DMS79 treated with DMSO at 0.1 percent for 48 hours (cell line): Measurements from ENCODE around the gene TPCN1.
A peak's percentile ranks its signal among the peaks of the same experiment; 100 is the strongest.

Experiments used
- DNase-seq: peaks from one replicate; lab custom pipeline; 2025; lab: John Stamatoyannopoulos, UW

The TPCN1 gene

DNA sequence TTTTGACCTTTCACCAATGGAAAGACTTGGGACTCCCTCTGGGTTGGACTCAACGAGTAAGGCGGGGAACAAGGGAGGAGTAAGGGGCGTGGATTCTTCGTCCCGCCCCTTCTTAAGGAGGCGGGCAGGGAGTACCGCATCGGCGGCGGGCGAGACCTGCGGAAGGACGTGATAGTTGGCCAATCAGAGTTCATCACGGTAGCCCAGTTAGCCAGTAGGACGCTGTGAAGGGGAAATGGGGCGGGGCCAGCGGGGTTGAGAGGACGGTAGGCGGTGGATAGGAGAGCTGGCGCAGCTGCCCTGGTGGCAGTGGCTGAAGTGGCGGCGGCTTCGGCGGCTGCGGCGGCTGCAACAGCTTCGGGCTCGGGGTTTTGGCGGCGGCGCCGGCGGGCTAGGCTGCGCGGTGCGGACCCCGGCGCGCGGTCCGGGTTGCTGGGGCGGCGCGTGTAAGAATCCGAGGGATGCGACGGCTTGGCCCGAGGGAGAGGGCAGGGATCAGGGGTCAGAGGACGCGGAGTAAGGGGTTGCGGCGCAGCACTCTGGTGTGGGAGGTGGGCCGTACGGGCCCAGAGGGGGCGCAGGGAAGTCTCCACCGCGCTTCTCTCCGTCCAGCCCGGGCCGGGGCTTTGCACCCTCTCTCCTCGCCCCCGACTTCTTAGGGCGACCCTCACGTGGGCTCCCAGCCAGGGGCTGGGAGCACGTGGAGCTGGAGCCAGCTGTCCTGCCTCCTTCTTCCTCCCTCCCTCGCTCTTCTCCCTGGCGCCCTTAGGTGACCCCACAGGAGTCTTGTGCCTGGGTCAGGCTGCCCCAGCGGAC lies at the start of gene TPCN1:
Gene TPCN1, plus strand, starts transcription at position 284 of the 816 bp plus-strand sequence. CDS start 5,389 bp downstream, outside the sequence.
- peak; percentile 100 for DNase-seq

DNA sequence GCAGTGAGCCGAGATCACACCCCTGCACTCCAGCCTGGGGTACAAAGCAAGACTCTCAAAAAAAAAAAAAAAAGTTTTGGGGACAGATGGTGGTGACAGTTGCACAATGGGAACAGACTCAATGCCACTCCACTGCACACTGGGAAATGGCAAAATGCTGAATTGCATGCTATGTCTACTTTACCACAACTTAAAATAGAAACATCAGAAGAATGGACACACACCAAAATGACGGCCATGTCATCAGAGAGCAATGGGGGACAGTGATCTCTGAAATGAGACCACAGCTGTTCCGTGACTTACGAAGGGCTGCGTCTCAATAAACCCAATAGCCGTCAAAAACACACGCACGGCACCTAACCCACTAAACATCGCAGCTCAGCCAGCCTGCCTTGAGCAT lies 49.7 kb upstream of the TPCN1 start:
- no peak for DNase-seq

DNA sequence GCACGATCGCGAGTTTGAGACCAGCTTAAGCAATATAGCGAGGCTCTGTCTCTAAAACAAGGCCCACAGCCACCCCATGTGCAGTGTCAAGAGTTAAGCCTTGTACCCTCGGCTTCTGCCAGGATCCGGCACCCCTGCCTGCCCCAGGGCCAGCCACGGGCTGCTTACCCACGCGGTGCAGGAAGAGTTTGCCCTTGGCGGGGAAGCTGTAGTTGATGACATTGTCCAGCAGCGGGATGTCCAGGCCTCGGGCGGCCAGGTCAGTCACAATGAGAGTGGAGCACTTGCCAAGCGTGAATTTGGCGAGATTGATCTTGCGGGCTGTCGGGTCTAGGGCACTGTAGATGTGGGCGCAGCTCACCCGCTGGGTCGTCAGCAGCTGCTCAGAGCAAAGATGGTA lies 49.1 kb upstream of the TPCN1 start:
- no peak for DNase-seq

DNA sequence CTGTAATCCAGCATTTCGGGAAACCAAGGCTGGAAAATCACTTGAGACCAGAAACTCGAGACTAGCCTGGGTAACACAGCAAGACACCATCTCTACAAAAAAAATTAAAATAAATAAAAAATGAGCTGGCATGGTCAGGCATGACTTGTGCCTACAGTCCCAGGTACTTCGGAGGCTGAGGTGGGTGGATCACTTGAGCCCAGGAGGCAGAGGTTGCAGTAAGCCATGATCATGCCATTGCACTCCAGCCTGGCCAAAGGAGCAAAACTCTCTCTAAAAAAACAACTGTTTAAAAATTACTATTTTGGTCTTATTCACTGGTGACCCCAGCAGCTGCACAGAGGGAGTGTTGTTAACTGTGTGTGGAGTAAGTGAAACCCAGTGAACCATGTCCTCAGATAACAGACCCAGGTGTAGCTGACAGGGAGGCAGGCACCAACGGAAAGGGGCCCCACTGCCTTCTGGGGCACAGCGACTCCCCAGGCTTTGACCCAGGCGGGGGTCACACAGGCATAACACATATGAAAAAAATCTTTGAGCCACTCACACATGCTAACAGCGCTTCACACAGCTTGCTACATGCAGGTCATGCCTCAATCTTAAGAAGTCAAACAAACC lies 48.1 kb upstream of the TPCN1 start:
- no peak for DNase-seq

DNA sequence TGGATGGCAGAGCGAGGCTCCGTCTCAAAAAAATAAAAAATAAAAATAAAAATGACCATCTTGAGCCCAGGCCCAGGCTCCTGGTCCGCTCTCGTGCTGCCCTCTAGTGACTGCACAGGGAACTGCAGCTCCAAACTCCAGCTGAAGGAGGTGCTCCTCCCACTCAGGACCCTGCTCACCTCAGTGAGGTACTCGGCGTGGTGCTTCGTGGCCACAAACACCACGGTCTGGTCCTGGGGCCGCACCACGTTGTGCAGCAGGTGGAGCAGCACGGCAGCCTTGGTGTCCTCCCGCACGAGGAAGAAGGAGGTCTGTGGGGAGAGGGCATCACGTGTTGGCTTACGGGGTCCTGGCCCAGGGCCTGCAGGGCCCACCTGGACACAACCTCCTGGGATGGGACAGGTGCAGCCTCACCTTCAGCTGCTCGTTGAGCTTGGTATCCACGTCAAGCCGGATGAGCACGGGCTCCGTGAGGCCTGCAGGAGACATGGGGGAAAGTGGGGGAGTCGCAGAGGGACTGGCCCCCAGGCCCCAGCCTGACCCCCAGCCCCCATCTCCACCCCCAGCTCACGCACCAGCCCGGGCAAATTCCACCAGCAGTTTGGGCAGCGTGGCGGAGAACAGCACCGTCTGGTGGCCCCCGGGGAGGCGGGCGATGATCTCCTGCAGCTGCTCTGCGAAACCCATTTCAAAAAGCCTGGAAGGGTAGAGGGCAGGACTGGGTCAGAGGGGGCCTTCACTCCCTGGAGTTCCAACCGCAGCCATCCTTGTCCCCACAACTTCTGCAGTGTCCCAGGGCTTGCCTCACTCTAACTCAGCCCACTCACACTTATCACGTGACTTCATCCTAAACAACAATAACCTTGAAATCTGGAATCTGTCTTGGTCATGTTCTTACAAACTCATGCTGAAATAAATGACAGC lies 46.5 kb upstream of the TPCN1 start:
- peak; percentile 27 for DNase-seq

DNA sequence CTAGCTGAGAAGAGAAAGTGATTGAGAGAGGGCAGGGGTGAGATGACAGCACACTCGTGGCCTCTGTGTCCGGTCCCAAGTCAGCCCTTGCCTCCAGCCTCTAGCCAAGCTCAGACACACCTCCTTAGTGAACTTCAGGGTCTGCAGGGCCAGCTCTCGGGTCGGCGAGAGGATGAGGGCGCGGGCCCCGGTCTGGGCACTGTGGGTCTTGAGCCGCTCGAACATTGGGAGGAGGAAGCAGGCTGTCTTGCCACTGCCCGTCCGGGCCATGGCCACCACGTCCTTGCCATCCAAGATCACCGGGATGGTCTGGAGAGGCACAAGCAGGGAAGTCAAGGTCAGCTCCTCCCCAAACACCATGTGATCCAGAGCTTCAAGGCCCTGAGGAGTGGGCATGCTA lies 42.2 kb upstream of the TPCN1 start:
- no peak for DNase-seq

DNA sequence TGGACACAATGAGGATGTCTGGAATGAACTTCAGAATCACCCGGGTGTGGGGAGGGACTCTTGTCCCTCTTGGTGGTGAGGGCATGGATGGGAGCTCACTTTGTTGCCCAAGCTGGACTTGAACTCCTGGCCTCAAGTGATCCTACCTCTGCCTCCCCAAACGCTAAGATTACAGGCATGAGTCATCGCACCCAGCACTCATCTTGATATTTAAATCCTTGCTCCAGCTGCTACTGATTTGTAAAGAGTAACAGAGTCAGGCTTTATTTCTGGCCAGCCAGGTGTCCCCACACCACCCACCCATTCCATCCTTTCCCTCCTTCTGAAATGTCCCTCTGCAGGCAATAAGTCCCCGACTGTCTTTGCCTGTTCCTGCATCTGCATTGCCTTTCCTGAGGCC lies 40.9 kb upstream of the TPCN1 start:
- DNase-seq = no peak

DNA sequence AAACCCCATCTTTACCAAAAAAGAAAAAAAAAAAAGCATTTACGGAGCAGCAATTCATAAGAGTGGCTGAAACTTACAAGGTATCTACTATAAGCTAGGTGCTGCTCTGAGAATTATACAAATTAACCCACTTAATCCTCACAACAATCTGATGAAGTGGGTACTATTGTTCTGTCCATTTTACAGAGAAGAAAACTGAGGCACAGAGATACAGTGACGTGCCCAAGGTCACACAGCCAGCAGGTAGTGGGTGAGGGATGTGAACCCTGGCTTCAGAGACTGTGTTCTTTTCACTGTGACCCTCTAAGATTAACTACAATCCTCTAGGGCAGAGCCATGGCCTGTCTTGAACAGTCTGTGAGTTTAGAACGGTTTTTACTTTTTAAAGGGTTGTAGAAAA lies 39.3 kb upstream of the TPCN1 start:
- DNase-seq = no peak

DNA sequence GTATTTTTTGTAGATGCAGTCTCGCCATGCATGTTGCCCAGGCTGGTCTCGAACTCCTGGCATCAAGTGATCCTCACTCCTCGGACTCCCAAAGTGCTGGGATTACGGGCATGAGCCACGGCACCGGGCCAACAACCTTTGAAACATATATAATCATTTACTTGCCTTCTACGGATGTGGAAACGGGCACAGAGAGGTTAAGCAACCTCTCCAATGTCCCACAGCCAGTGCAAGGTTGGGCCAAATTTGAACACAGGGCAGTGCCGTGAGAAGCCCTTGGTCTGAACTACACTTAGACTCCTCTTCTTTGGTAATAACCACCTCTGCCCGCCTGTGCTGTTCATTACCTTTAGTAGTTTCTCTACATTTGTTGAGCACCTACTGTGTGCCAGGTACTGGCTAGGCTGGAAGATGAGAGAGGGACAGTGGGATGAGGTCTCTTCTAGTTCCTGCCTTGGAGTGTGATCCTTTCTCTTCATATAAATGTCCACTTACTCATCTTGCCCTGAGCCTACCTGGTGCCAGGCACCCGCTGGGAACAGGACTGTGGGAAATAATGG lies 38.2 kb upstream of the TPCN1 start:
- no peak for DNase-seq

DNA sequence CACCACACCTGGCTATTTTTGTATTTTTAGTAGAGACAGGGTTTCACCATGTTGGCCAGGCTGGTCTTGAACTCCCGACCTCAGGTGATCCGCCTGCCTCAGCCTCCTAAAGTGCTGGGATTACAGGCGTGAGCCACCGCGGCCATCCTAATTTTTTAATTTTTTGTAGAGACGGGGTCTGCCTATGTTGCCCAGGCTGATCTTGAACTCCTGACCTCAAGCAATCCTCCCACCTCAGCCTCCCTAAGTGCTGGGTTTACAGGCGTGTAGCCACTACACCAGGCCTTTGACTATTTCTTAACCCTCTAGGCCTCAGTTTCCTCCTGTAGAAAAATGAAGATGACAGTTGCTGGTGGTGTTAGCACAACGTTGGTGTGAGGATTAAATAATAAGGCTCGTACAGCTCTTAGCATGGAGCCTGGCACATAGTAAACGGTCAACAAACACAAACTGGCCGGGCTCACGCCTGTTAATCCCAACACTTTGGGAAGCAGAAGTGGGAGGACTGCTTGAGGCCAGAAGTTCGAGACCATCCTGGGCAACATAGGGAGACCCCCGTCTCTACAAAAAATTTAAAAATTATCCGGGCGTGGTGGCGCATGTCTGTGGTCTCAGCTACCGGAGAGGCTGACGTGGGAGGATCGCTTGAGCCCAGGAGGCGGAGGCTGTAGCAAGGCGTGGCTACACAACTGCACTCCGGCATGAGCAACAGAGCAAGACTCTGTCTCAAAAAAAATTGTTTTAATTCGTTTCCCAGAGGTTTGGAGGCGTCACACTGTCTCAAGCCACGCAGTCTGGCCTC lies 37.0 kb upstream of the TPCN1 start:
- DNase-seq = no peak

DNA sequence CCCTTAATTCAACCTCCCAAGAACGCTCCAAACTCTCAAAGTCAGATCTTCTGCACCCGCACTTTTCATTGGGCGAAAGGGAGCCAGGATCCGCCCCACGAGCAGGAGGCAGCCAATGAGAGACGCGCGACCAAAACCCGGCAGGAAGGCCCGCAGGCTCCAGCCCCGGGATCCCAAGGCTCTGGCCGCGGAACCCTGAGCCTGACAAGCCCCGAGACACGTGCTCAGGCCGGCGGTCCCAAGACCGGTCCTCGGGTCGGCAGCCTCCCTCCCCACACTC lies 36.4 kb upstream of the TPCN1 start:
- peak; percentile 62 for DNase-seq

DNA sequence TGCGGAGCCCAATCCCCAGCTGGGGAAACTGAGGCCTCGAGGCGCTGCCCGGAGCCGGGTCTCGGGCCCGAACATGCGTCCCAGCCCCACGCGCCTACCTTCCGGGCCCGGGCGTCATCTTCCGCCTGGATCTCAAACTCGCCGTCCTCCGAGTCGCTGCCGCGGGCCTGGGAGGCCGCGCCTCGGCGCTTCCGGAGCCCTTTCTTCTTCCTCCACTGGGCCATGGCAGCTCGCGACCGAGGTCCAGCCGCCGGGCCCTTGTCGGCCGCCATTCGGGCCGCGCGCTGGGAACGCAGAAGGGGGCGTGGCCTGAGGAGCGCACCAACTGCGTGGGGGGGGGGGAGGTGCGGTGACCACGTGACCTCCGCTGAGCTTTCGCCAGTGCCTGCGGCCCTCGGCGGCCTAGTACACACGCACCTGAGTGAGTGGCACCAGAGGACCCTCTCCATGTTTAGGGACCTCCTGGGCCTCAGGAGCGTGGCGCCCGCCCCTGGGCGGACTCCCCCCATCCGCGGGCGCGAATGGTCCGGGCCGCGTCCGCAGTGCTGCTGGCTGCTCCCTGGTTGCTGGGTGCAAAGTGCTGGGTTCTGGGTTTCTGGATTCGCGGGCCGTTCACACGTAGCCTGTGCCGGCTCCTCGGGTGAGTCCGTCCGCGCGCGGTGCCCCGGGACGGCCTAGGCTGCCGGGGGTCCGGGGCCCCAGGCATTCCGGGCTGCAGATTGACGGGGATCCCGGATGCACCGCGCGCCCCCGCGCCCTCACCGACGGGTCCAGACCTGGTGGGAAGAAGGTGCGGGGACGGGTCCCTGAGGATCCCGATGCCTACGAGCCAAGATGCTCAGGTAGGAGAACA lies 35.9 kb upstream of the TPCN1 start, which contains the start of the genes DDX54 and RITA1:
Gene DDX54, minus strand, starts transcription at position 299 of the 853 bp plus-strand sequence. Its CDS starts 27 bp downstream, at position 272.
Gene RITA1, plus strand, starts transcription at position 542 of the 853 bp plus-strand sequence. CDS start 1,026 bp downstream, outside the sequence.
- DNase-seq = peak; percentile 83

DNA sequence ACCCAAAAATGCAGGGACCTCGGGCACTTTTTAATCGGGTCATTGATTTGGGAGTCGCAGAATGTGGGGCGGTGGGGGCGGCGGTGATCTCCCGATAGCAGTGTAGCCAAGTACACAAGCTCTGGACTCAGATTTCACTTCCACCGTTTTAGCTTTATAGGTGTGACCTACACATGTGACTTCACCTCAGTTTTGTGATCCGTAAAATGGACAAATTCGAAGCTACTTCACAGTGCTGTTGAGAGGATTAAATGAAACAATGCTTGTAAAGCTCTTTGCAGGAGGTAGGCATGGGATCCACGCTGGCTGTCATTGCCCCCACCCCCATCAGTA lies 35.3 kb upstream of the TPCN1 start:
- DNase-seq = no peak

DNA sequence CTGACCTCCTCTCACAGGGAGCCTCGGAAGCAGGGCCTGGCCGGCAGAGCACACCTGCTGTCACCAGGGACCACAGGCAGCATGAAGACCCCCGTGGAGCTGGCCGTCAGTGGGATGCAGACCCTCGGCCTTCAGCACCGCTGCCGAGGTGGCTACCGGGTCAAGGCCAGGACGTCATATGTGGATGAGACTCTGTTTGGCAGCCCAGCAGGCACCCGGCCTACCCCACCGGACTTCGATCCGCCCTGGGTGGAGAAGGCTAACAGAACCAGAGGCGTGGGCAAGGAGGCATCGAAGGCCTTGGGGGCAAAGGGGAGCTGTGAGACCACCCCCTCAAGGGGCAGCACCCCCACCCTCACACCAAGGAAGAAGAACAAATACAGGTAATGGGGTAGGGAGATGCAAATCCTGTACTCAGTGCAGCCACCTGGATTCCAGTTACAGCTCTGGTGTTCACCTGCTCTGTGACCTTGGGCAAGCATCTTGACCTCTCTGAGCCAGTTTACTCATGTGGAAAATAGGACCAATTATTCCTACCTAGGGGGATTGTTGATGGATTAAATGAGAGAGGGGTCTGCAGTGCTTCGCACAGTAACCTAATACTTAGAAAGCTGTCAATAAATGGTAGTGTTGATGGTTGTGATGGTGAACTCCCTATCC lies 34.5 kb upstream of the TPCN1 start:
- no peak for DNase-seq

DNA sequence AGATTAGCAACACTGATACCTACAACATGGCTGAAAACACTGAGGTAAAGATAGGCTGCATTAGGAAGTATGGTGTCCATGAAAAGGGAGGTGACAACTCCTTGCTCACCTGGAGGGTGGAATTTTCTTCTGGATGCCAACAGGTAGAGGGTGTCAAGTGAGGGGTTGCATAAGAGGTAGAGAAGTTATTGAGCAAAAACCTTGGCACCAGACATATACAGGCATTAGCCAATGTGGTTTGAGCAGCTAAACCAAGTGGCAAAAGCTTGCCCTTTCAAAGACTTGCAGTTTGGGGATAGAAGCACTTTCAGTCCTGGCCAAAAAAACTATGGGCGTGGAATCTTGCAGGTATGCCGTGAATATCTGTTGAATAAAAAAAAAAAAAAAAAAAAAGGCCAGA lies 31.9 kb upstream of the TPCN1 start:
- no peak for DNase-seq

DNA sequence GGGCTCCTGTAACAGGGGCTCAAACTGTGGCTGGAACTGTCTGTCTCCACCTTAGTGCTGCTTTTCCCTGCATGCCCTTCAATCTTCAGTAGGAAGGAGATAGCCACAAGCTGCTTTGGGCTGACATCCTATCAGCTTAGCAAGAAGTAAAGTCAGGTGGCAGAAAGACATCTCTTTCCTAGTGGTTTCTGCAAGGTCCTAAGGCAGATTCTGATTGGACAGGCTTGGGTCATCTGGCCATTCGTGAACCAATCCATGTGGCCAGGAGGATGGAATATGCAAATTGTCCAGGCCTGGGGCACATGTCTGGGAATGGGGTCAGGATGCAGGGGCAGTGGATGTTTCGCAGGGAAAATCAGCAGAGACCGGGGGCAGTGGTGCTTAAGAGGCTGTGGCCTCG lies 30.5 kb upstream of the TPCN1 start:
- DNase-seq = no peak

DNA sequence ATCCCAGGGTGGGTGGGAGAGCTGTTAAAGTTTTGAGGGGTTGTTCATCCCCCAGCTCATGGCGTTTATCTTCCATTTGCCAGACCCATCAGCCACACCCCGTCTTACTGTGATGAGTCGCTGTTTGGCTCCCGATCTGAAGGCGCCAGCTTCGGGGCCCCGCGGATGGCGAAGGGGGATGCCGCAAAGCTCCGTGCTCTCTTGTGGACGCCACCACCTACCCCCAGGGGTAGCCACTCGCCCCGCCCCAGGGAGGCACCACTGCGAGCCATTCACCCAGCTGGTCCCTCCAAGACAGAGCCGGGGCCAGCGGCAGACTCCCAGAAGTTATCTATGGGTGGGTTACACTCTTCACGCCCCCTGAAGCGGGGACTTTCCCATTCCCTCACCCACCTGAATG lies 30.0 kb upstream of the TPCN1 start:
- no peak for DNase-seq

DNA sequence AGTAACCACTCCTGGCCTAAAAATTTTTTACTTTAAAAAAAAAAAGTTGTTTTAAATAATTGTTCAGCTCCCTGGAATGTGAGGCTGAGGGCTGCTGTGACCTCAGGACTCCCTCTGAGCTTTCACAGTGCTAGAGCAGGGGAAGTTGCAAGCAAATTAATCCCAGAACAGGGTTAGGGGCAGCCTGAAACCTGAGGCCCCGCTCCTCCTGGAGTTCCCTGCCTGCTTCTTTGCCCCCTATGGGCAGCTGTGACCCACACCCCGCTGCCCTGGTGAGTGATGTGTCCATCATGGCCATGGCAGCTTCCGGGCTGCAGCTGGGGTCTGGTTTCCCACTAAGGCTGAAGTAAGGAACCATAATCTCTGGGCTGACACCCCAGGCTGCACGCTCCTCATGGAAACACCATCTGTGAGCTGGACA lies 26.3 kb upstream of the TPCN1 start:
- DNase-seq = no peak

DNA sequence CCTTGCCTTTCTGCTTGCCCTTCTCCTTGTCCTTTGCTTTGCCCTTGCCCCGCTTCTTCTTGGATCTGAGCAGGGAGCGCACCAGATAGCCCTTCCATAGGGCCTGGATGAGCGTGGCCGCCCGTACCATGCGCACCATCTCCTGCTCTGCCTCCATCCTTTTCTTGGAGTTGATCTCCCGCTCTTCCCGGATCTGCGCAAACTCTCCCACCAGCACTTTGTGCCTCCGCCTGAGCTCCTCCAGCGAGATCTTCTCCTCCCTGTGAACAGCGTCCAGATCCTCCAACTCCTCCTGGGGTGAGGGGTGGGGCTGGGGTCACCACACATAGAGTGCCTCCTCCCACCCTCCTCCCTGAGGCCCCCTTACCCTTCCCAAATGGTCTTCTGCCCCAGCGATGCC lies 25.7 kb upstream of the TPCN1 start:
- DNase-seq = no peak

DNA sequence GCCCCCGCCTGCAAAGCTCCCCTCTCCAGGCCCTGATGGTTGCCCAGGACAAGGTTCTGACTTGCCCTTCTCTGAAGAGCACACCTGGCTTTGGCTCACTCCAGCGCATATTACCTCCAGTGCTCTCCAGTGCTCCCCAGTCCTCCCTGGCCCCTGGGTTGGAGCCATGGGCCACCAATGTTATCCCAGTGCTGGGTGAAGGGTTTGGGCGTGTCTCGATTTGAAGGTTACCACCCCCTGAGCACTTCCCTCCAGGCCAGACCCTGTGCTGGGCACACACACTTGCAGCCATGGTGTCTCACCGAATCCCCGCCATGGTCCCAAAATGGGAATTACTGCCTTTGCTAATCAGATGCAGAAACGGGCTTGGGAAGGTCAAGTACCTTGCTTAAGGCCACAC lies 24.7 kb upstream of the TPCN1 start:
- DNase-seq = no peak
